PC-3 (cell line): Measurements from ENCODE around the gene TMEM107. TPM values are rescaled to one million over a fixed set of nuclear protein-coding genes. Genes with fewer than 3 reads are reported as not detected.

Source experiments
- ATAC-seq: fragments of 200-7000 bp; cut with Tn5 transposase; 2 replicates; pipeline ENCODE4 v1.9.1; 2020; ENCODE audit warnings: mild to moderate bottlenecking, moderate library complexity
- BruUV-seq: library from RNA; stranded (reverse); fragments of 400-500 nt; replicated peaks from 2 replicates; lab custom pipeline; 2021; lab: Mats Ljungman, UMichigan
- CTCF ChIA-PET: fragments of 300-600 bp; sonication (Branson Sonifier 250); formaldehyde crosslinking; loops from one replicate; lab custom pipeline; 2022; ENCODE audit warnings: antibody characterized with exemption; lab: Charles Lee
- POLR2A ChIA-PET: fragments of 300-600 bp; sonication (Branson Sonifier 250); formaldehyde crosslinking; loops from one replicate; lab custom pipeline; 2022; ENCODE audit warnings: antibody characterized with exemption; ENCODE audit not compliant: unreplicated experiment; lab: Charles Lee
- DNase-seq: peaks from one replicate; pipeline ENCODE4 v3.0.0-alpha.2; 2015
- H2AFZ ChIP-seq: fragments of 300-600 bp; sonication (generic); 2 replicates; pipeline ENCODE4 v1.6.0; 2016; ENCODE audit warnings: antibody characterized with exemption, low read length
- H3F3A ChIP-seq: fragments of 300-600 bp; sonication (generic); one replicate; pipeline ENCODE4 v1.6.0; 2017; ENCODE audit warnings: antibody characterized with exemption, low read length, control low read depth, mild to moderate bottlenecking; ENCODE audit not compliant: unreplicated experiment
- H3K27ac ChIP-seq: fragments of 300-600 bp; sonication (generic); 2 replicates; pipeline ENCODE4 v1.5.1; 2016; ENCODE audit warnings: mild to moderate bottlenecking, low read length
- H3K27me3 ChIP-seq: fragments of 300-600 bp; sonication (generic); 2 replicates; pipeline ENCODE4 v1.6.1; 2016; ENCODE audit warnings: low read length, mixed read lengths
- H3K36me3 ChIP-seq: fragments of 300-600 bp; sonication (generic); 2 replicates; pipeline ENCODE4 v1.6.1; 2016; ENCODE audit warnings: low read depth, mixed run types, low read length, mixed read lengths
- H3K4me1 ChIP-seq: fragments of 300-600 bp; sonication (generic); 2 replicates; pipeline ENCODE4 v1.5.1; 2016; ENCODE audit warnings: low read length; ENCODE audit not compliant: insufficient read depth
- H3K4me2 ChIP-seq: fragments of 300-600 bp; sonication (generic); 2 replicates; pipeline ENCODE4 v1.6.0; 2016; ENCODE audit warnings: low read length
- H3K4me3 ChIP-seq: fragments of 300-600 bp; sonication (generic); 2 replicates; pipeline ENCODE4 v1.5.1; 2016; ENCODE audit warnings: mild to moderate bottlenecking, low read length, mixed read lengths
- H3K79me2 ChIP-seq: fragments of 300-600 bp; sonication (generic); 2 replicates; pipeline ENCODE4 v1.6.1; 2017; ENCODE audit warnings: low read length, mixed read lengths
- H3K9ac ChIP-seq: fragments of 300-600 bp; sonication (generic); 2 replicates; pipeline ENCODE4 v1.6.0; 2016; ENCODE audit warnings: mild to moderate bottlenecking, low read length
- H3K9me2 ChIP-seq: fragments of 300-600 bp; sonication (generic); replicated peaks from 2 replicates; pipeline ENCODE4 v1.6.1; 2016; ENCODE audit warnings: mixed run types, low read length, mixed read lengths
- H3K9me3 ChIP-seq: fragments of 300-600 bp; sonication (generic); 2 replicates; pipeline ENCODE4 v1.6.1; 2016; ENCODE audit warnings: low read length, mixed read lengths
- H4K20me1 ChIP-seq: fragments of 300-600 bp; sonication (generic); 2 replicates; pipeline ENCODE4 v1.6.1; 2016; ENCODE audit warnings: low read length, mixed read lengths
- CTCF ChIP-seq: fragments of 300-600 bp; sonication (generic); conservative IDR thresholded peaks from 2 replicates; pipeline ENCODE4 v1.5.1; 2017; ENCODE audit warnings: antibody characterized with exemption, low read depth, mild to moderate bottlenecking, low read length
- EZH2 ChIP-seq: fragments of 300-600 bp; sonication (generic); IDR thresholded peaks from one replicate; pipeline ENCODE4 v1.6.1; 2017; ENCODE audit warnings: antibody characterized with exemption, mild to moderate bottlenecking, low read length; ENCODE audit not compliant: unreplicated experiment
- EZH2phosphoT487 ChIP-seq: fragments of 300-600 bp; sonication (generic); IDR thresholded peaks from 2 replicates; pipeline ENCODE4 v1.6.1; 2018; ENCODE audit warnings: mild to moderate bottlenecking, antibody characterized with exemption, low read length, borderline replicate concordance
- intact Hi-C: fragments of 100-400 bp; cut with micrococcal nuclease; formaldehyde crosslinking; loops from 2 replicates; pipeline ENCODE4 v1.9.0; 2023
- total RNA-seq: library from RNA; depleted of rRNA; stranded (reverse); fragments of >200 nt; gene quantifications from 2 replicates; pipeline ENCODE4 v1.2.3, GENCODE V29; 2014

The TMEM107 gene
- total RNA-seq, 1 experiment from 2014 or later = 19.0 TPM

DNA sequence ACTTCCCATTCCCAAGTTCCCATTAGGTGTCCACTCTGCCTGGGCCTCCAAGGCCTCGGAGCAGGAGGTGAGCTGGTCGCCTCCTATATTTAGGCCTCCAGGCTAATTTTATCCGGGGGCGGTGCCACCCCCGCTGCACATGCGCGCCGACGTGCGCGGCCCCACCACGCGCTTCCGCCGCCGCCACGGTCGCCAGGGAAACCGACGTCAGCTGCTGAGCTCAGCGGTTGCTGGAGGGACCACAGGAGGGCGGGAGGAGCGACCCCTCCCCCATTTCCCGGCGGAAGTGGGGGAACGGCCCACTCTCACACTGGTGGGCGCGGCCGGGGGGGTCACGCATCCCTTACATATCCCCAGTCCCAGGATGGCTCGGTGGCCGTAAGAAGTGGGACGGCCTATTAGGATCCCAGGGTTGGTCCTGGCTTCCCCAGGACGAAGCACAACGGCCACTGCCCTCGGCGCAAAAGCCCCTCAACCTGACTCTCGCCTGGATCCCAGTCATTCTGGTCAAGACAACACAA is 25.0 kb downstream of the TMEM107 start:
- Histone ChIP-seq H2AFZ (no peak overlapping the region), H3K4me2 (peak overlapping the region; percentile 91), H4K20me1 (peaks cover 20% of the 10 kb centered on the region; the same call in 1 of the 2 replicates), H3K79me2 (peaks cover 37% of the 10 kb centered on the region), H3F3A (no peaks in the 10 kb centered on the region), H3K4me3 (peak overlapping the region; percentile 66), H3K27ac (peak overlapping the region; percentile 46), H3K9me2 (no peaks in the 10 kb centered on the region), H3K4me1 (peaks cover 36% of the 10 kb centered on the region), H3K27me3 (no peaks in the 10 kb centered on the region), H3K9ac (peak overlapping the region; percentile 76), H3K36me3 (peaks cover 4% of the 10 kb centered on the region; the same call in 1 of the 2 replicates), H3K9me3 (no peaks in the 10 kb centered on the region)
- peak; percentile 16 for ATAC-seq
- BruUV-seq = no TSS peak
- peak; percentile 55 for DNase-seq
- POLR2A ChIA-PET = interaction anchor here (0.6 kb wide), 1 partner anchor 464 kb away, joined by 3 read pairs; the partner anchor contains the start of gene TP53
- intact Hi-C loops = no loop called here
- no peak for TF ChIP-seq CTCF
- TF ChIP-seq EZH2phosphoT487 = no peak
- no peak for TF ChIP-seq EZH2
- CTCF ChIA-PET = no interaction called here

- Histone ChIP-seq H3K9me3 (no peaks in the 10 kb centered on the region), H3K36me3 (peaks cover 4% of the 10 kb centered on the region; the same call in 1 of the 2 replicates), H3K27ac (no peak overlapping the region), H3K27me3 (no peaks in the 10 kb centered on the region), H2AFZ (no peak overlapping the region), H3K4me2 (peak overlapping the region; percentile 91), H3K4me3 (peak overlapping the region; percentile 66), H3F3A (no peaks in the 10 kb centered on the region), H3K9me2 (no peaks in the 10 kb centered on the region), H3K79me2 (peaks cover 31% of the 10 kb centered on the region), H3K4me1 (peaks cover 35% of the 10 kb centered on the region), H3K9ac (peak overlapping the region; percentile 15; the same call in 1 of the 2 replicates), H4K20me1 (peaks cover 17% of the 10 kb centered on the region; the same call in 1 of the 2 replicates)
- TF ChIP-seq EZH2 = no peak
- no peak for TF ChIP-seq CTCF
- no peak for TF ChIP-seq EZH2phosphoT487
- ATAC-seq = no peak
- intact Hi-C loops = no loop called here
- ChIA-PET CTCF (no interaction called here), POLR2A (interaction anchor here (0.6 kb wide), 1 partner anchor 463 kb away, joined by 3 read pairs; the partner anchor contains the start of gene TP53)
- no TSS peak for BruUV-seq
- DNase-seq = no peak
These were observed 25.7 kb downstream of the TMEM107 start for GRCh38 chr17:8150194-8151119.
